Esophagus muscularis mucosa (tissue), 3 donors: Measurements from ENCODE around the gene SGTB.

Experiments used
- POLR2A ChIP-seq: fragments of 450-650 bp; IDR thresholded peaks from one replicate; pipeline ENCODE4 v1.6.1; 2017; ENCODE audit warnings: antibody characterized with exemption, moderate library complexity, mild to moderate bottlenecking, low read depth
- TF ChIP-seq, protein P1 (sequence below), 3 experiments: fragments of 200-600 bp in 2 of 3; fragments of 450-650 bp in 1 of 3; sonication (generic) in 2 of 3; IDR thresholded peaks; one replicate each; pipeline ENCODE4 v1.5.1; 2017 to 2019; ENCODE audit warnings: antibody characterized with exemption in 3 of 3, mild to moderate bottlenecking in 2 of 3, moderate library complexity in 1 of 3

DNA sequence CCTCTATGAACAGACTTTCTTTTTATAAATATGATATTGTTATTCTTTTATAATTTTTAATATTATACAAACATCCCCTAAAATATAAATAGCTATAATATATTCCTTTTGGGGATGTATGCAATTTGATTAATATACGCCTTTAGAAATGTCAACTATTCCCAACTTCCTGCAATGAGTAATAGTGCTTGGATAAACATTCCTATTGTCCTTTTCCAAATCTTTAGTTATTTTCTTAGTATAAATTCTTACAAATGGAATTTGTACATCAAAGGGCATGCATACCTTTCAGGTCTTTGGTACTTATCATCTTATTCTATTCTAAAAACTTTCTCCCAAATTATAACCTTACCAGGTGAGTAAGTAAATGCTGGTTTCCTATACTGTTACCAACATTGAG is 6.3 kb upstream of the SGTB start:
- TF ChIP-seq POLR2A = no peak
- TF ChIP-seq, protein P1, sequence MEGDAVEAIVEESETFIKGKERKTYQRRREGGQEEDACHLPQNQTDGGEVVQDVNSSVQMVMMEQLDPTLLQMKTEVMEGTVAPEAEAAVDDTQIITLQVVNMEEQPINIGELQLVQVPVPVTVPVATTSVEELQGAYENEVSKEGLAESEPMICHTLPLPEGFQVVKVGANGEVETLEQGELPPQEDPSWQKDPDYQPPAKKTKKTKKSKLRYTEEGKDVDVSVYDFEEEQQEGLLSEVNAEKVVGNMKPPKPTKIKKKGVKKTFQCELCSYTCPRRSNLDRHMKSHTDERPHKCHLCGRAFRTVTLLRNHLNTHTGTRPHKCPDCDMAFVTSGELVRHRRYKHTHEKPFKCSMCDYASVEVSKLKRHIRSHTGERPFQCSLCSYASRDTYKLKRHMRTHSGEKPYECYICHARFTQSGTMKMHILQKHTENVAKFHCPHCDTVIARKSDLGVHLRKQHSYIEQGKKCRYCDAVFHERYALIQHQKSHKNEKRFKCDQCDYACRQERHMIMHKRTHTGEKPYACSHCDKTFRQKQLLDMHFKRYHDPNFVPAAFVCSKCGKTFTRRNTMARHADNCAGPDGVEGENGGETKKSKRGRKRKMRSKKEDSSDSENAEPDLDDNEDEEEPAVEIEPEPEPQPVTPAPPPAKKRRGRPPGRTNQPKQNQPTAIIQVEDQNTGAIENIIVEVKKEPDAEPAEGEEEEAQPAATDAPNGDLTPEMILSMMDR (IDR thresholded peaks at IDR 0.05) = no peak
